Amniotic stem cell (primary cell): ENCODE results near the gene AK4.

Source experiments
- DNase-seq: peaks from one replicate; lab custom pipeline; 2025; lab: John Stamatoyannopoulos, UW

The AK4 gene

DNA sequence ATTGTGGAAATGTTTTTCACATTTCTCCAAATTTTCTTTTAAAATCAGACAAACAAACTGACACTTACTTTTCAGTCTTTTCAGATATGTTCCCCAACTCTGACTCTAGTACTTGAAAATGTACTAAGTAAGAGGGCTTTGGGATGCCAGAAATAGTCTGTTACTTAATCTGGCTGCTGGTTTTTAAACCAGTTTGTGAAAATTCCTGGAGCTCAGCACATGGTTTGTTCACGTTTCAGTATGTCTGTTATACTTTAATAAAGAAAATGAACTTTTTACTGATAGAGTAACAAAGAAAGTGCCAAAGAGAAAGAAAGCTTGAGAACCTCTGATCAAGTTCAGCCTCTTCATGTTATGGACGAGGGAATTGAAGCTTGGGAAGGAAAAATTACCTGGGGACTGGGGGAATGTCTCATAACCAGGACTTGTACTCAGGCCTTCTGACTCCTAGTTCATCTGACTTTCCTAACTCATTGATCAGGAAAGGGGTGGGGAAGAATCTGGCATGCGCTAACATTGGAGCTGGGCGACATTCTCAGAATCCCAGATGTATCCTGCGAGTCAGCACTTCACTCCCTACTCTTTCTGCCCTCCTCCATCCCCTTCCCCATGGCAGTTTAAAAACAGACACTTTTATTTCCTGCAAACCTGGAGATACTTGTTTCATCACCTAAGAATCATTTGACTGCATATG, 130.5 kb downstream of the AK4 start:
- DNase-seq, result no peak

DNA sequence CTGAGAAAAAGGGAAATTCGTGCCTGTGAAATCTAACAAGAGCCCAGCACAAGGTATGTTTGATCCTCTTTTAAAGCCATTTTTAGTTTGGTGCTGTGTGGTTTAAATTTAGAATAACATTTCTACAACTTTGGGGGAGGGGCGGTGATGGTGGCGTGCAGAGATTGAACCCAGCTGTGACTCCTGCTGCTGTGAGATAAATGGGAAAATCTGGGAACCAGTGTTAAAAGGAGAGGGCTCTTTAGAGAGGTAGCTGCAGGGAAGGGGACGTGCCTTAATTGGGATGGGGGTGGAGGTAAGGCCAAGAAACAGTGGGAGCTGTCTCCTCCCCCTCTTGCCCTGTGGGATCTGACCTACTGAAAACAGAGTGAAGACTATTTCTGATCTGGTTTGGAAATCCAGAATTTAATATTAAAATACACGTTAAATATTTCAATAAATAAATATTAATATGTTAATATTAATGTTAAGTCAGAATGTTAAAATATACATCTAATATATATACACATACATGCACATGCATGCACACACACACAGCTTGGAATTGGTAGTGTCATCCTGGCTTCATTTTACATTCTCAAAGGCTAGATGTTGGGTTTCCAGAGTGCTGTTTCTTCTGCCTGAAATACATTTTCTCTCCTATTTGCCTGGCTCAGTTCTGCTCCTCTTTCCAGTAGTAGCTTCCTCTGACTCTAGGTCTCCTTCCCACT, 131.2 kb downstream of the AK4 start:
- no peak for DNase-seq
